Measurements from ENCODE around the gene CUL5. TPM values are rescaled to one million over a fixed set of nuclear protein-coding genes. Genes with fewer than 3 reads are reported as not detected.

The CUL5 gene

DNA sequence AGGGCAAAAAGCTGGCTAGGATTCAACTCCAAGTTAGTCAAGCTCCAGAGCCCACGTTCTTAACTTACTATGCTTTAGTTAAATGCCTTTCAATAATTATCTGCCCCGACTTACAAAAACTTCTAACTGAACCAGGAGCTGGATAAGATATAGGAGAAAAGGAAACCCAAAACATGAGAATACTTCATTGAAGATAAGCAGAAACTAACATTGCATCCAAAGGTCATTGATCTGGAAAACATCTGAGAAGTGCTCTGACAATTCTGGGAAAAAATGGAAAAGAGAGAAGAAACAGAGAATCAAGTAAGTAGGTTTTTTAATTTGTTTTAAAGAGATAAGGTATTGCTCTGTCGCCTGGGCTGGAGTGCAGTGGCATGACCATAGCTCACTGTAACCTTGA, 139.9 kb downstream of the CUL5 start:
- H2BK15ac ChIP-seq (ENCODE audit: low read length) = no peak overlapping the region
- no peaks in the 10 kb centered on the region for H3K9me3 ChIP-seq (replicated peaks in 1 of 2; ENCODE audit: control insufficient read depth in 2 of 2, insufficient read depth in 1 of 2, low read depth in 1 of 2, low read length in 2 of 2)
- H3K4ac ChIP-seq (ENCODE audit: low read length) = no peak overlapping the region
- H3K27ac ChIP-seq (replicated peaks; ENCODE audit: low read length) = no peak overlapping the region
- no peak for DNase-seq (ENCODE audit: low spot score)
- no peak overlapping the region for H3K4me3 ChIP-seq (ENCODE audit: low read length in 2 of 2)
- no peak overlapping the region for H3K18ac ChIP-seq (ENCODE audit: low read length)
- no peak overlapping the region for H3K14ac ChIP-seq (ENCODE audit: low read length)
- H2AK5ac ChIP-seq (ENCODE audit: low read depth, low read length) = no peak overlapping the region
- no peaks in the 10 kb centered on the region for H3K4me1 ChIP-seq (ENCODE audit: control insufficient read depth in 2 of 2, insufficient read depth in 1 of 2, low read depth in 1 of 2, low read length in 2 of 2)
- H2BK12ac ChIP-seq (ENCODE audit: low read length) = no peak overlapping the region
- no peak overlapping the region for H2BK5ac ChIP-seq (ENCODE audit: low read length)
- no CpG with 5 or more reads among the region's 3 CpGs for WGBS, 2 donors (ENCODE audit: extremely low coverage in 2 of 2, insufficient read length in 2 of 2, insufficient replicate concordance in 1 of 2)
- H3K79me1 ChIP-seq (ENCODE audit: low read depth, low read length) = no peaks in the 10 kb centered on the region
- H4K91ac ChIP-seq (ENCODE audit: low read depth, low read length, poor library complexity) = no peak overlapping the region
- H3K4me2 ChIP-seq (ENCODE audit: insufficient read depth, low read length, poor library complexity, severe bottlenecking) = no peak overlapping the region
- no peak overlapping the region for H3K9ac ChIP-seq (ENCODE audit: low read depth, low read length, poor library complexity)
- H3K36me3 ChIP-seq (replicated peaks in 1 of 2; ENCODE audit: control insufficient read depth in 2 of 2, insufficient read depth in 2 of 2, low read length in 2 of 2) = peaks cover 9 to 96% of the 10 kb centered on the region in 2 donors
- no peak overlapping the region for H2AFZ ChIP-seq (ENCODE audit: low read length)
- no peak overlapping the region for H3K23ac ChIP-seq (ENCODE audit: low read depth, low read length, poor library complexity)
- no peak overlapping the region for H2BK120ac ChIP-seq (ENCODE audit: low read depth, low read length)
- H3K27me3 ChIP-seq (ENCODE audit: control insufficient read depth in 3 of 3, insufficient read depth in 3 of 3, low read depth in 1 of 3, low read length in 3 of 3) = no peaks in the 10 kb centered on the region
- H4K8ac ChIP-seq (ENCODE audit: low read depth, low read length) = no peak overlapping the region

DNA sequence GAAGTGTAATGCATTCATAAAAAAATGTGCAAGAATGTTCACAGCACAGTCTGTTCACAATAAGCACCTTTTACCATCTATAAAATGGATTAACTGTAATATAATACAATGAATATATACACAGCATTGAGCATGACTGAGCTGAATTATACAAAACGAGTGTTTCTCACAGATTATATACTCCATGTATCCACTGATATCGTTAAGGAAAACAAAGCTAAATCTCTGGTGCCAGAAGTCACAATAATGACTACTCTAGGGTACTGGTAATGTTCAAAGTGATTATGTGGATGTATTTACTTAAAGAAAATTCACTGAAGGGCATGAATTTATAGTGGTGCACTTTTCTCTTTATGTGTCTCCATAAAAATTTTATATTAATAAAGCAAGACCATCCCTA, 145.9 kb downstream of the CUL5 start:
- Histone ChIP-seq H3K9ac (ENCODE audit: low read depth, low read length, poor library complexity) (no peak overlapping the region), H2AK5ac (ENCODE audit: low read depth, low read length) (no peak overlapping the region), H3K36me3 (replicated peaks in 1 of 2; ENCODE audit: control insufficient read depth in 2 of 2, insufficient read depth in 2 of 2, low read length in 2 of 2) (peaks cover 8 to 98% of the 10 kb centered on the region in 2 donors), H3K23ac (ENCODE audit: low read depth, low read length, poor library complexity) (no peak overlapping the region), H2BK5ac (ENCODE audit: low read length) (no peak overlapping the region), H3K18ac (ENCODE audit: low read length) (no peak overlapping the region), H3K4me3 (ENCODE audit: low read length in 2 of 2) (no peak overlapping the region), H3K27me3 (ENCODE audit: control insufficient read depth in 3 of 3, insufficient read depth in 3 of 3, low read depth in 1 of 3, low read length in 3 of 3) (no peaks in the 10 kb centered on the region), H3K4me2 (ENCODE audit: insufficient read depth, low read length, poor library complexity, severe bottlenecking) (no peak overlapping the region), H3K79me1 (ENCODE audit: low read depth, low read length) (no peaks in the 10 kb centered on the region), H2BK120ac (ENCODE audit: low read depth, low read length) (no peak overlapping the region), H4K8ac (ENCODE audit: low read depth, low read length) (no peak overlapping the region), H3K9me3 (replicated peaks in 1 of 2; ENCODE audit: control insufficient read depth in 2 of 2, insufficient read depth in 1 of 2, low read depth in 1 of 2, low read length in 2 of 2) (no peaks in the 10 kb centered on the region), H4K91ac (ENCODE audit: low read depth, low read length, poor library complexity) (no peak overlapping the region), H2AFZ (ENCODE audit: low read length) (no peak overlapping the region), H2BK15ac (ENCODE audit: low read length) (no peak overlapping the region), H3K27ac (replicated peaks; ENCODE audit: low read length) (no peak overlapping the region), H3K14ac (ENCODE audit: low read length) (no peak overlapping the region), H3K4me1 (ENCODE audit: control insufficient read depth in 2 of 2, insufficient read depth in 1 of 2, low read depth in 1 of 2, low read length in 2 of 2) (no peaks in the 10 kb centered on the region), H3K4ac (ENCODE audit: low read length) (no peak overlapping the region), H2BK12ac (ENCODE audit: low read length) (no peak overlapping the region)
- DNase-seq (ENCODE audit: low spot score) = no peak
- no CpG with 5 or more reads among the region's 2 CpGs for WGBS, 2 donors (ENCODE audit: extremely low coverage in 2 of 2, insufficient read length in 2 of 2, insufficient replicate concordance in 1 of 2)

Small RNAs within 50 kb of the gene (small RNA-seq; reads per million reads assigned to genes)
- not detected for gene RF00019 (ENCODE audit: insufficient read depth)

Measured in neuronal stem cell (in vitro differentiated cells).